Esophagus squamous epithelium (tissue), 4 donors: Measurements from ENCODE around the gene ZCCHC7.

Source experiments
- CTCF ChIP-seq, 6 experiments: fragments of 450-650 bp in 4 of 6; fragments of 200-600 bp in 2 of 6; sonication (generic) in 2 of 6; IDR thresholded peaks; one replicate each; pipeline ENCODE4 v1.5.1; 2016 to 2019; ENCODE audit warnings: antibody characterized with exemption in 6 of 6, mild to moderate bottlenecking in 4 of 6, moderate library complexity in 4 of 6
- POLR2A ChIP-seq, 4 donors: fragments of 450-650 bp; IDR thresholded peaks; one replicate each; pipeline ENCODE4 v1.6.1; 2017; ENCODE audit warnings: antibody characterized with exemption in 4 of 4, mild to moderate bottlenecking in 4 of 4, moderate library complexity in 3 of 4

GRCh38 chr9:37156781-37157356 lies 36.5 kb downstream of the ZCCHC7 start:
- TF ChIP-seq CTCF (IDR thresholded peaks at IDR 0.05) (no peak), POLR2A (IDR thresholded peaks at IDR 0.05) (no peak)
